MM.1S (cell line): Measurements from ENCODE around the gene TBC1D7.

Experiments
- DNase-seq: peaks from one replicate; pipeline ENCODE4 v3.0.0-alpha.2; 2015
- H2AFZ ChIP-seq: fragments of 300-600 bp; sonication (generic); 2 replicates; pipeline ENCODE4 v1.6.0; 2016; ENCODE audit warnings: antibody characterized with exemption, low read length
- H3F3A ChIP-seq: fragments of 300-600 bp; sonication (generic); 2 replicates; pipeline ENCODE4 v1.6.1; 2016; ENCODE audit warnings: mild to moderate bottlenecking, antibody characterized with exemption, low read length, moderate library complexity, mixed read lengths; ENCODE audit not compliant: insufficient read depth
- H3K27ac ChIP-seq: fragments of 300-600 bp; sonication (generic); 2 replicates; pipeline ENCODE4 v1.5.1; 2016; ENCODE audit warnings: mild to moderate bottlenecking, low read length
- H3K27me3 ChIP-seq: fragments of 300-600 bp; sonication (generic); replicated peaks from 2 replicates; pipeline ENCODE4 v1.6.0; 2016; ENCODE audit warnings: low read length; ENCODE audit not compliant: insufficient read depth
- H3K36me3 ChIP-seq: fragments of 300-600 bp; sonication (generic); replicated peaks from 2 replicates; pipeline ENCODE4 v1.6.1; 2016; ENCODE audit warnings: mild to moderate bottlenecking, low read length, mixed read lengths; ENCODE audit not compliant: insufficient read depth
- H3K4me1 ChIP-seq: fragments of 300-600 bp; sonication (generic); 2 replicates; pipeline ENCODE4 v1.6.1; 2016; ENCODE audit warnings: low read length, mixed read lengths
- H3K4me2 ChIP-seq: fragments of 300-600 bp; sonication (generic); 2 replicates; pipeline ENCODE4 v1.6.0; 2016; ENCODE audit warnings: low read depth, low read length
- H3K4me3 ChIP-seq: fragments of 300-600 bp; sonication (generic); 2 replicates; pipeline ENCODE4 v1.5.1; 2016; ENCODE audit warnings: low read length, mixed read lengths
- H3K79me2 ChIP-seq: fragments of 300-600 bp; sonication (generic); 2 replicates; pipeline ENCODE4 v1.6.1; 2016; ENCODE audit warnings: mixed run types, low read length, mixed read lengths
- H3K9ac ChIP-seq: fragments of 300-600 bp; sonication (generic); 2 replicates; pipeline ENCODE4 v1.6.1; 2016; ENCODE audit warnings: low read length, mixed read lengths
- H3K9me2 ChIP-seq: fragments of 300-600 bp; sonication (generic); replicated peaks from 2 replicates; pipeline ENCODE4 v1.6.1; 2016; ENCODE audit warnings: mild to moderate bottlenecking, low read length, mixed read lengths; ENCODE audit not compliant: insufficient read depth
- H3K9me3 ChIP-seq: fragments of 300-600 bp; sonication (generic); replicated peaks from 2 replicates; pipeline ENCODE4 v1.6.1; 2016; ENCODE audit warnings: mild to moderate bottlenecking, low read length, mixed read lengths; ENCODE audit not compliant: insufficient read depth
- H4K20me1 ChIP-seq: fragments of 300-600 bp; sonication (generic); 2 replicates; pipeline ENCODE4 v1.6.1; 2016; ENCODE audit warnings: mild to moderate bottlenecking, low read length, moderate library complexity, mixed read lengths; ENCODE audit not compliant: insufficient read depth
- EZH2 ChIP-seq: fragments of 300-600 bp; sonication (generic); optimal IDR thresholded peaks from 2 replicates; pipeline ENCODE3; 2017; ENCODE audit warnings: low read depth, mild to moderate bottlenecking, antibody characterized with exemption, low read length, mixed read lengths
- EZH2phosphoT487 ChIP-seq: fragments of 300-600 bp; sonication (generic); IDR thresholded peaks from 2 replicates; pipeline ENCODE4 v1.6.1; 2018; ENCODE audit warnings: antibody characterized with exemption, low read length
- TF ChIP-seq, protein P1 (sequence below): fragments of 300-600 bp; sonication (generic); IDR thresholded peaks from 2 replicates; pipeline ENCODE4 v1.5.1; 2016; ENCODE audit warnings: antibody characterized with exemption, low read length, mixed read lengths

TBC1D7 gene

DNA sequence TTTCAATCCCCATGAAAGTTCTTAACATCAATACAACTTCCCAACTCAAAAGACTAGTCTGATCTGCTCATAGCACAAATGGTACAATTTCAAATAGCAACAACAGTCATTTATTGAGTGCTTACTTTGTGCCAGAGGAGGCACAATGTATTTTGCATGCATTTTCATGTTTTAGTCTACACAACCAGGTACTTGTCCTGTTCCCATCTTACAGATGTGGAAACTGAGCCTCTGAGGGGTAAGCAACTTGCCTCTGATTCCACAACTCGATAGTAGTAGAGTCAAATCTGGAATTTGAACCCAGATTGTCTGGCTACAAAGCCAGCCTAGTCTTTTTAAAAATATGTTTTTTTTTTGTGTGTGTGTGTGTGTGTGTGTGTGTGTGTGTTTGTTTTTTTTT is 45.6 kb upstream of the TBC1D7 start:
- no peak for DNase-seq
- Histone ChIP-seq H3K4me3 (no peak overlapping the region), H2AFZ (no peak overlapping the region), H3K9me3 (no peaks in the 10 kb centered on the region), H3K36me3 (no peaks in the 10 kb centered on the region), H3K27ac (no peak overlapping the region), H3K4me1 (peaks cover 36% of the 10 kb centered on the region), H3K79me2 (no peaks in the 10 kb centered on the region), H4K20me1 (no peaks in the 10 kb centered on the region), H3K9me2 (no peaks in the 10 kb centered on the region), H3K27me3 (no peaks in the 10 kb centered on the region), H3F3A (no peaks in the 10 kb centered on the region), H3K4me2 (no peak overlapping the region), H3K9ac (no peak overlapping the region)
- TF ChIP-seq EZH2phosphoT487, result no peak
- TF ChIP-seq, protein P1, sequence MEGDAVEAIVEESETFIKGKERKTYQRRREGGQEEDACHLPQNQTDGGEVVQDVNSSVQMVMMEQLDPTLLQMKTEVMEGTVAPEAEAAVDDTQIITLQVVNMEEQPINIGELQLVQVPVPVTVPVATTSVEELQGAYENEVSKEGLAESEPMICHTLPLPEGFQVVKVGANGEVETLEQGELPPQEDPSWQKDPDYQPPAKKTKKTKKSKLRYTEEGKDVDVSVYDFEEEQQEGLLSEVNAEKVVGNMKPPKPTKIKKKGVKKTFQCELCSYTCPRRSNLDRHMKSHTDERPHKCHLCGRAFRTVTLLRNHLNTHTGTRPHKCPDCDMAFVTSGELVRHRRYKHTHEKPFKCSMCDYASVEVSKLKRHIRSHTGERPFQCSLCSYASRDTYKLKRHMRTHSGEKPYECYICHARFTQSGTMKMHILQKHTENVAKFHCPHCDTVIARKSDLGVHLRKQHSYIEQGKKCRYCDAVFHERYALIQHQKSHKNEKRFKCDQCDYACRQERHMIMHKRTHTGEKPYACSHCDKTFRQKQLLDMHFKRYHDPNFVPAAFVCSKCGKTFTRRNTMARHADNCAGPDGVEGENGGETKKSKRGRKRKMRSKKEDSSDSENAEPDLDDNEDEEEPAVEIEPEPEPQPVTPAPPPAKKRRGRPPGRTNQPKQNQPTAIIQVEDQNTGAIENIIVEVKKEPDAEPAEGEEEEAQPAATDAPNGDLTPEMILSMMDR, result no peak
- TF ChIP-seq EZH2, result no peak

DNA sequence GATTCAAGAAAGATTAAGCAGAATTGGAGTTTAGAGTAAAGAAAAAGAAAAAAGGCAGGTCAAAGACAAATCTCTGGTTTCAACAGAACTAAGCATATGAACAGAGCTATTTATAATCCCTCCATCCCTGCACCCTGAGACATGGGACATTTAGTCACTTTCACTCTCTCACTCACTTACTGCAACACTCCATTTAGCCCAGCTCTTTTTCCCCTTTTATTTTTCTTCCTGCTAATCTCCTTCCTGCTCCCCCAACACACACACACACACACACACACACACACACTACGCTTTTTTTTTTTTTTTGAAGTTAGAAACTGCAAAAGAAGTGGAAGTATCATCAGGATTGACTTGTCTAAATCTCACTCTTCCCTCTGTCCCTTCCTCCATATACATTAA is 45.1 kb upstream of the TBC1D7 start:
- Histone ChIP-seq H2AFZ (no peak overlapping the region), H4K20me1 (no peaks in the 10 kb centered on the region), H3K36me3 (no peaks in the 10 kb centered on the region), H3K79me2 (no peaks in the 10 kb centered on the region), H3K4me2 (no peak overlapping the region; the same call in 1 of the 2 replicates), H3K4me3 (no peak overlapping the region), H3K9me3 (no peaks in the 10 kb centered on the region), H3K4me1 (peaks cover 32% of the 10 kb centered on the region), H3K9ac (no peak overlapping the region), H3K9me2 (no peaks in the 10 kb centered on the region), H3K27me3 (no peaks in the 10 kb centered on the region), H3F3A (no peaks in the 10 kb centered on the region), H3K27ac (no peak overlapping the region)
- TF ChIP-seq, protein P1, result no peak
- TF ChIP-seq EZH2 (no peak), EZH2phosphoT487 (no peak)
- DNase-seq, result no peak

DNA sequence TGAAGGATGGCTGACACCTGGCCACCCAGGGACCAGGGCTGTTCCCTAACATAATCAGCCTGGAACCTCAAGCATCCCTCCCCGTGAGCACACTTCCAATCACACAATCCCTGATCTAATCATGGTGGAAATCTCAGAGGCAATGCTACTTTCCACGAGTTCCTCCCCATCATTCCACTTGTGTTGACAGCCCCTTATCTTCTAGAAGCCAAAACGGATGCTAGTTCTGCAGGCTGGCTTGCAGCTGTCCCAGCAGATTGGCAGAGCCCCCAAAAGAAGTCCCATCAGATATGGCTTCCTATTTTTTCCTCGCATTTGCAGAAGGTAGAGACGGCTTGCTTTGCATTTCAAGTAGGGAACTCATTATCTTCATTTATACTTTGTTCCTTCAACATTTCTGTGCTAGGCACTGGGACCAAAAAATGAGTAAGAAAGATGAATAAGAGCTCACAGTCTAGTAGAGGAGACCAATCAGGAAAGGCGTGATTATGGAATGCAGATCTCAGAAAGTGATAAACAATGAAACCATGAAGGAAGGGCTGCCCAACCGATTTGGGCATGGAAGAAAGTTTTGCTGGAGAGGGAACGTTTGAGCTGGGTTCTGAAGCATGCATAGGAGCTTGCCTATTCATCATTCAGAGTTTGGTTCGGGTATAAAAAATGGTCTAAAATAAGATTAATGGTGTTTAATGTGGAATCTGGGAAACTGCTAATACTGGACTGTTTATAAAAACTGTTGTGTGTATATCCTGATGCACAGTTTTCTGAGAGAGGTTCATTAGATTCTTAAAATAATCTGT is 44.6 kb upstream of the TBC1D7 start:
- H3F3A ChIP-seq, result no peaks in the 10 kb centered on the region
- H3K4me1 ChIP-seq, result peaks cover 26% of the 10 kb centered on the region
- H3K27ac ChIP-seq, result no peak overlapping the region
- TF ChIP-seq, protein P1, result no peak
- TF ChIP-seq EZH2phosphoT487 (no peak), EZH2 (no peak)
- no peaks in the 10 kb centered on the region for H3K79me2 ChIP-seq
- H3K27me3 ChIP-seq, result no peaks in the 10 kb centered on the region
- no peak overlapping the region for H3K4me3 ChIP-seq
- H3K4me2 ChIP-seq, result no peak overlapping the region; the same call in 1 of the 2 replicates
- no peak overlapping the region for H3K9ac ChIP-seq
- H2AFZ ChIP-seq, result no peak overlapping the region
- DNase-seq, result no peak
- H3K9me2 ChIP-seq, result no peaks in the 10 kb centered on the region
- no peaks in the 10 kb centered on the region for H4K20me1 ChIP-seq
- H3K36me3 ChIP-seq, result no peaks in the 10 kb centered on the region
- no peaks in the 10 kb centered on the region for H3K9me3 ChIP-seq
